IMR-90 (cell line): Measurements from ENCODE around the gene VHLL. TPM values are rescaled to one million over a fixed set of nuclear protein-coding genes. Genes with fewer than 3 reads are reported as not detected.

Experiments
- ATAC-seq: fragments of 200-7000 bp; cut with Tn5 transposase; 2 replicates; pipeline ENCODE4 v1.9.1; 2020; ENCODE audit warnings: low read depth, mild to moderate bottlenecking, moderate library complexity
- BruUV-seq: library from RNA; stranded (reverse); fragments of 400-500 nt; replicated peaks from 2 replicates; lab custom pipeline; 2021; lab: Mats Ljungman, UMichigan
- CTCF ChIA-PET: fragments of 300-600 bp; formaldehyde crosslinking; extraction: SDS; loops from one replicate; lab custom pipeline; 2021; ENCODE audit warnings: antibody characterized with exemption; lab: Yijun Ruan, JAX
- POLR2A ChIA-PET: fragments of 300-600 bp; sonication (Branson Sonifier 250); formaldehyde crosslinking; loops from one replicate; lab custom pipeline; 2022; ENCODE audit warnings: antibody characterized with exemption; ENCODE audit not compliant: unreplicated experiment; lab: Charles Lee
- DNase-seq: peaks from one replicate; pipeline ENCODE4 v3.0.0; 2013
- H2AFZ ChIP-seq: replicated peaks from 2 replicates; pipeline ENCODE3; 2013; ENCODE audit warnings: low read length, mild to moderate bottlenecking; ENCODE audit not compliant: poor library complexity
- H2AK5ac ChIP-seq: 2 replicates; pipeline ENCODE4 v1.6.1; 2013; ENCODE audit warnings: low read depth, low read length, inconsistent platforms
- H2AK9ac ChIP-seq: replicated peaks from 2 replicates; pipeline ENCODE3; 2013; ENCODE audit warnings: mild to moderate bottlenecking, low read depth, low read length, moderate library complexity; ENCODE audit not compliant: poor library complexity
- H2BK120ac ChIP-seq: 2 replicates; pipeline ENCODE4 v1.6.1; 2013; ENCODE audit warnings: low read depth, low read length, inconsistent platforms
- H2BK15ac ChIP-seq: 3 replicates; pipeline ENCODE4 v1.6.1; 2013; ENCODE audit warnings: low read depth, low read length, inconsistent platforms
- H2BK20ac ChIP-seq: 2 replicates; pipeline ENCODE4 v1.6.1; 2013; ENCODE audit warnings: low read depth, mild to moderate bottlenecking, inconsistent platforms, low read length, moderate library complexity
- H2BK5ac ChIP-seq: 2 replicates; pipeline ENCODE4 v1.6.1; 2013; ENCODE audit warnings: mild to moderate bottlenecking, low read depth, low read length, inconsistent platforms; ENCODE audit not compliant: poor library complexity, severe bottlenecking
- H3K14ac ChIP-seq: replicated peaks from 2 replicates; pipeline ENCODE4 v1.6.1; 2013; ENCODE audit warnings: low read depth, low read length, inconsistent platforms
- H3K18ac ChIP-seq: 2 replicates; pipeline ENCODE4 v1.6.1; 2013; ENCODE audit warnings: low read depth, low read length, control low read depth
- H3K23ac ChIP-seq: 2 replicates; pipeline ENCODE4 v1.6.1; 2013; ENCODE audit warnings: low read depth, low read length, inconsistent platforms
- H3K27ac ChIP-seq: 2 replicates; pipeline ENCODE4 v1.5.1; 2013; ENCODE audit warnings: mild to moderate bottlenecking, control low read depth, low read length; ENCODE audit not compliant: insufficient read depth
- H3K27me3 ChIP-seq: 2 replicates; pipeline ENCODE4 v1.6.1; 2013; ENCODE audit warnings: low read length; ENCODE audit not compliant: control insufficient read depth, insufficient read depth
- H3K36me3 ChIP-seq: 2 replicates; pipeline ENCODE4 v1.6.1; 2013; ENCODE audit warnings: low read length, mixed read lengths; ENCODE audit not compliant: control insufficient read depth, insufficient read depth
- H3K4ac ChIP-seq: 2 replicates; pipeline ENCODE4 v1.6.1; 2013; ENCODE audit warnings: low read depth, low read length, inconsistent platforms
- H3K4me1 ChIP-seq: 2 replicates; pipeline ENCODE4 v1.6.1; 2013; ENCODE audit warnings: low read length, mixed read lengths; ENCODE audit not compliant: control insufficient read depth, insufficient read depth
- H3K4me2 ChIP-seq: 2 replicates; pipeline ENCODE4 v1.6.1; 2013; ENCODE audit warnings: low read depth, mild to moderate bottlenecking, control low read depth, low read length, moderate library complexity
- H3K4me3 ChIP-seq: 2 replicates; pipeline ENCODE4 v1.5.1; 2013; ENCODE audit warnings: low read depth, mild to moderate bottlenecking, control low read depth, low read length, moderate library complexity; ENCODE audit not compliant: insufficient read depth
- H3K56ac ChIP-seq: 2 replicates; pipeline ENCODE4 v1.6.1; 2013; ENCODE audit warnings: low read length, inconsistent platforms; ENCODE audit not compliant: insufficient read depth; ENCODE audit errors: extremely low read depth
- H3K79me1 ChIP-seq, 2 experiments: 2 replicates each; pipeline ENCODE4 v1.6.1; 2013; ENCODE audit warnings: low read length in 2 of 2, inconsistent platforms in 1 of 2, low read depth in 1 of 2
- H3K9ac ChIP-seq: 2 replicates; pipeline ENCODE4 v1.6.1; 2013; ENCODE audit warnings: low read depth, low read length, control low read depth
- H3K9me1 ChIP-seq: 2 replicates; pipeline ENCODE4 v1.6.1; 2013; ENCODE audit warnings: low read length, inconsistent platforms; ENCODE audit not compliant: insufficient read depth
- H3K9me3 ChIP-seq: 2 replicates; pipeline ENCODE4 v1.6.1; 2013; ENCODE audit warnings: low read length; ENCODE audit not compliant: control insufficient read depth, insufficient read depth
- H4K20me1 ChIP-seq: 2 replicates; pipeline ENCODE4 v1.6.1; 2013; ENCODE audit warnings: low read length, inconsistent platforms; ENCODE audit not compliant: insufficient read depth
- H4K5ac ChIP-seq: 2 replicates; pipeline ENCODE4 v1.6.1; 2013; ENCODE audit warnings: mild to moderate bottlenecking, low read depth, low read length, control low read depth
- H4K8ac ChIP-seq, 2 experiments: 2 replicates each; pipeline ENCODE4 v1.6.1; 2013; ENCODE audit warnings: low read depth in 2 of 2, low read length in 2 of 2, control low read depth in 1 of 2, inconsistent platforms in 1 of 2
- H4K91ac ChIP-seq: 2 replicates; pipeline ENCODE4 v1.6.1; 2013; ENCODE audit warnings: low read depth, low read length, inconsistent platforms; ENCODE audit not compliant: insufficient read depth
- BHLHE40 ChIP-seq: fragments of 150-350 bp; IDR thresholded peaks from 2 replicates; pipeline ENCODE4 v1.6.1; 2016; ENCODE audit warnings: mild to moderate bottlenecking, low read depth, low read length
- CEBPB ChIP-seq: IDR thresholded peaks from 2 replicates; pipeline ENCODE4 v1.6.1; 2012; ENCODE audit warnings: low read depth, low read length, improper control_type of control experiment
- CHD1 ChIP-seq: IDR thresholded peaks from 2 replicates; pipeline ENCODE4 v1.6.1; 2012; ENCODE audit warnings: low read depth, low read length, improper control_type of control experiment
- FOS ChIP-seq: fragments of 150-350 bp; IDR thresholded peaks from 2 replicates; pipeline ENCODE4 v1.6.1; 2016; ENCODE audit warnings: low read depth, low read length
- MAFK ChIP-seq: IDR thresholded peaks from 2 replicates; pipeline ENCODE4 v1.6.1; 2012; ENCODE audit warnings: low read depth, low read length, improper control_type of control experiment
- MAZ ChIP-seq: IDR thresholded peaks from 2 replicates; pipeline ENCODE4 v1.6.1; 2012; ENCODE audit warnings: low read depth, mild to moderate bottlenecking, low read length, improper control_type of control experiment, moderate library complexity, borderline replicate concordance
- MXI1 ChIP-seq: IDR thresholded peaks from 2 replicates; pipeline ENCODE4 v1.6.1; 2012; ENCODE audit warnings: low read depth, mild to moderate bottlenecking, low read length, moderate library complexity, borderline replicate concordance
- NFE2L2 ChIP-seq: fragments of 150-350 bp; IDR thresholded peaks from 2 replicates; pipeline ENCODE4 v1.6.1; 2016; ENCODE audit warnings: low read depth, mild to moderate bottlenecking, low read length
- POLR2A ChIP-seq: IDR thresholded peaks from 2 replicates; pipeline ENCODE4 v1.6.1; 2012; ENCODE audit warnings: mild to moderate bottlenecking, low read depth, low read length
- RAD21 ChIP-seq: IDR thresholded peaks from 2 replicates; pipeline ENCODE4 v1.6.1; 2012; ENCODE audit warnings: low read length, improper control_type of control experiment
- RCOR1 ChIP-seq: IDR thresholded peaks from 2 replicates; pipeline ENCODE4 v1.6.1; 2012; ENCODE audit warnings: mild to moderate bottlenecking, low read length, improper control_type of control experiment; ENCODE audit not compliant: insufficient replicate concordance
- RFX5 ChIP-seq: IDR thresholded peaks from 2 replicates; pipeline ENCODE4 v1.8.0; 2012; ENCODE audit warnings: low read depth, mild to moderate bottlenecking, low read length, moderate library complexity
- WGBS, 2 experiments: methylation state at CpG; one replicate each; pipeline versions ENCODE4 v1.1.5 to v1.1.7; 2013; ENCODE audit warnings: missing lambda C conversion rate in 2 of 2; ENCODE audit not compliant: insufficient read length in 1 of 2; ENCODE audit errors: extremely low coverage in 2 of 2; 5-methylcytosine and 5-hydroxymethylcytosine counted together
- dilution Hi-C: fragments of 300-500 bp; cut with HindIII; formaldehyde crosslinking; loops from one replicate; pipeline ENCODE4 v1.14.3; 2018; ENCODE audit warnings: low sequenced_read_pairs; ENCODE audit not compliant: unreplicated experiment
- in situ Hi-C: fragments of 300-500 bp; cut with MboI; formaldehyde crosslinking; loops from 3 replicates; pipeline ENCODE4 v1.14.3; 2019; ENCODE audit warnings: low sequenced_read_pairs, inconsistent platforms, mixed read lengths
- intact Hi-C: fragments of 100-400 bp; cut with micrococcal nuclease; formaldehyde crosslinking; loops from 2 replicates; pipeline ENCODE4 v1.10.0; 2022
- polyA plus RNA-seq, 3 experiments: library from polyadenylated mRNA; depleted of rRNA; stranded (reverse); fragments of >200 nt; gene quantifications; 2 replicates each; pipeline ENCODE4 v1.2.3, GENCODE V29; 2012; ENCODE audit warnings: low replicate concordance in 1 of 3
- total RNA-seq: library from RNA; depleted of rRNA; stranded (reverse); fragments of >200 nt; gene quantifications from 2 replicates; pipeline ENCODE4 v1.2.3, GENCODE V29; 2012
- TF ChIP-seq, protein P1 (sequence below): fragments of 150-350 bp; IDR thresholded peaks from 2 replicates; pipeline ENCODE4 v1.6.1; 2016; ENCODE audit warnings: low read depth, mild to moderate bottlenecking, low read length, moderate library complexity, borderline replicate concordance
- TF ChIP-seq, protein P2 (sequence below): conservative IDR thresholded peaks from 2 replicates; pipeline ENCODE4 v1.5.1; 2012; ENCODE audit warnings: mild to moderate bottlenecking, low read depth, low read length, improper control_type of control experiment
- TF ChIP-seq, protein P3 (sequence below): fragments of 150-350 bp; IDR thresholded peaks from 2 replicates; pipeline ENCODE4 v1.6.1; 2017; ENCODE audit warnings: mild to moderate bottlenecking, antibody characterized with exemption, low read length, low read depth

VHLL gene
- total and polyA plus RNA-seq, 2 of the 4 experiments (the other 2 are of a cell fraction) = not detected

DNA sequence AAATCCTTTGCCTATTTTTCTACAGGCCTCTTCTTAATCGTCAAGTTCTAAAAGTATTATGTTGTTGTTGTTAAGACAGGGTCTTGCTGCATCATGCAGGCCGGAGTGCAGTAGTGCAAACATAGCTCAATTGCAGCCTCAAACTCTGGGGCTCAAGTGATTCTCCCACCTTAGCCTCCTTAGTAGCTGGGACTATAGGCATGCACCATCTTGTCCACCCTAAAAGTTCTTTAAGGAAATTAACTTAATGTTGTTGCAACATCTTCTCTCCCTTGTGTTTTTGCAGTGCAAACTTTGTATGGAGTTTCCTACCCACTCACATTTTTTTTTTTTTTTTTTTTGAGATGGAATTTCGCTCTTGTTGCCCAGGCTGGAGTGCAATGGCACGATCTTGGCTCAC, 4.1 kb upstream of the VHLL start:
- peaks cover 5% of the 10 kb centered on the region for H3K4me1 ChIP-seq
- H3K14ac ChIP-seq = no peak overlapping the region
- no peaks in the 10 kb centered on the region for H3K27me3 ChIP-seq
- no peak overlapping the region for H3K23ac ChIP-seq
- peaks cover 20% of the 10 kb centered on the region for H3K36me3 ChIP-seq
- H4K91ac ChIP-seq = no peak overlapping the region
- peaks cover 4 to 10% of the 10 kb centered on the region in 2 experiments; a peak in 1 of 4 replicates for H3K79me1 ChIP-seq
- H2AK9ac ChIP-seq = no peak overlapping the region
- H3K4me3 ChIP-seq = no peak overlapping the region
- no peak for ATAC-seq
- H2AK5ac ChIP-seq = no peak overlapping the region
- ChIA-PET CTCF (no interaction called here), POLR2A (no interaction called here)
- BruUV-seq = no TSS peak
- in situ Hi-C loops = no loop called here
- intact Hi-C loops = no loop called here
- no peak overlapping the region for H3K9ac ChIP-seq
- no peak overlapping the region for H2BK15ac ChIP-seq
- WGBS, 2 experiments = no CpG with 5 or more reads among the region's 4 CpGs
- no peak overlapping the region for H4K5ac ChIP-seq
- no peak overlapping the region for H2BK120ac ChIP-seq
- no peak overlapping the region for H3K27ac ChIP-seq
- TF ChIP-seq CEBPB = no peak
- TF ChIP-seq RAD21 = no peak
- TF ChIP-seq, protein P1, sequence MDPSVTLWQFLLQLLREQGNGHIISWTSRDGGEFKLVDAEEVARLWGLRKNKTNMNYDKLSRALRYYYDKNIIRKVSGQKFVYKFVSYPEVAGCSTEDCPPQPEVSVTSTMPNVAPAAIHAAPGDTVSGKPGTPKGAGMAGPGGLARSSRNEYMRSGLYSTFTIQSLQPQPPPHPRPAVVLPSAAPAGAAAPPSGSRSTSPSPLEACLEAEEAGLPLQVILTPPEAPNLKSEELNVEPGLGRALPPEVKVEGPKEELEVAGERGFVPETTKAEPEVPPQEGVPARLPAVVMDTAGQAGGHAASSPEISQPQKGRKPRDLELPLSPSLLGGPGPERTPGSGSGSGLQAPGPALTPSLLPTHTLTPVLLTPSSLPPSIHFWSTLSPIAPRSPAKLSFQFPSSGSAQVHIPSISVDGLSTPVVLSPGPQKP = no peak
- TF ChIP-seq MXI1 = no peak
- TF ChIP-seq, protein P2, sequence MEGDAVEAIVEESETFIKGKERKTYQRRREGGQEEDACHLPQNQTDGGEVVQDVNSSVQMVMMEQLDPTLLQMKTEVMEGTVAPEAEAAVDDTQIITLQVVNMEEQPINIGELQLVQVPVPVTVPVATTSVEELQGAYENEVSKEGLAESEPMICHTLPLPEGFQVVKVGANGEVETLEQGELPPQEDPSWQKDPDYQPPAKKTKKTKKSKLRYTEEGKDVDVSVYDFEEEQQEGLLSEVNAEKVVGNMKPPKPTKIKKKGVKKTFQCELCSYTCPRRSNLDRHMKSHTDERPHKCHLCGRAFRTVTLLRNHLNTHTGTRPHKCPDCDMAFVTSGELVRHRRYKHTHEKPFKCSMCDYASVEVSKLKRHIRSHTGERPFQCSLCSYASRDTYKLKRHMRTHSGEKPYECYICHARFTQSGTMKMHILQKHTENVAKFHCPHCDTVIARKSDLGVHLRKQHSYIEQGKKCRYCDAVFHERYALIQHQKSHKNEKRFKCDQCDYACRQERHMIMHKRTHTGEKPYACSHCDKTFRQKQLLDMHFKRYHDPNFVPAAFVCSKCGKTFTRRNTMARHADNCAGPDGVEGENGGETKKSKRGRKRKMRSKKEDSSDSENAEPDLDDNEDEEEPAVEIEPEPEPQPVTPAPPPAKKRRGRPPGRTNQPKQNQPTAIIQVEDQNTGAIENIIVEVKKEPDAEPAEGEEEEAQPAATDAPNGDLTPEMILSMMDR = no peak
- no peak for TF ChIP-seq CHD1
- TF ChIP-seq BHLHE40 = no peak
- TF ChIP-seq MAFK = no peak
- TF ChIP-seq, protein P3, sequence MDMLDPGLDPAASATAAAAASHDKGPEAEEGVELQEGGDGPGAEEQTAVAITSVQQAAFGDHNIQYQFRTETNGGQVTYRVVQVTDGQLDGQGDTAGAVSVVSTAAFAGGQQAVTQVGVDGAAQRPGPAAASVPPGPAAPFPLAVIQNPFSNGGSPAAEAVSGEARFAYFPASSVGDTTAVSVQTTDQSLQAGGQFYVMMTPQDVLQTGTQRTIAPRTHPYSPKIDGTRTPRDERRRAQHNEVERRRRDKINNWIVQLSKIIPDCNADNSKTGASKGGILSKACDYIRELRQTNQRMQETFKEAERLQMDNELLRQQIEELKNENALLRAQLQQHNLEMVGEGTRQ = no peak
- TF ChIP-seq MAZ = no peak
- TF ChIP-seq POLR2A = no peak
- TF ChIP-seq RCOR1 = no peak
- no peak for TF ChIP-seq RFX5
- TF ChIP-seq NFE2L2 = no peak
- TF ChIP-seq FOS = no peak
- H3K9me3 ChIP-seq = no peaks in the 10 kb centered on the region
- dilution Hi-C loops = no loop called here
- no peak overlapping the region for H3K4me2 ChIP-seq
- H3K18ac ChIP-seq = no peak overlapping the region
- H3K4ac ChIP-seq = no peak overlapping the region
- H4K8ac ChIP-seq = no peak overlapping the region
- H4K20me1 ChIP-seq = peaks cover 6% of the 10 kb centered on the region; the same call in 1 of the 2 replicates
- DNase-seq = no peak
- H3K9me1 ChIP-seq = peaks cover 4% of the 10 kb centered on the region
- H2BK20ac ChIP-seq = no peak overlapping the region
- H2AFZ ChIP-seq = no peak overlapping the region
- H2BK5ac ChIP-seq = no peak overlapping the region
- H3K56ac ChIP-seq = no peak overlapping the region
